Endothelial cell (in vitro differentiated cells): ENCODE data around the gene HIPK4. TPM values are rescaled to one million over a fixed set of nuclear protein-coding genes. Genes with fewer than 3 reads are reported as not detected.

ENCODE experiments used
- DNase-seq: peaks from one replicate; pipeline ENCODE4 v3.0.0; 2021; ENCODE audit warnings: low spot score
- H3K27ac Mint-ChIP-seq: one replicate; pipeline ENCODE4 v1.8.0; 2021; ENCODE audit warnings: mixed read lengths, inconsistent platforms; ENCODE audit not compliant: unreplicated experiment
- H3K27me3 Mint-ChIP-seq: one replicate; pipeline ENCODE4 v1.8.0; 2021; ENCODE audit warnings: mild to moderate bottlenecking, moderate library complexity, mixed read lengths, inconsistent platforms; ENCODE audit not compliant: unreplicated experiment
- H3K36me3 Mint-ChIP-seq: one replicate; pipeline ENCODE4 v1.8.0; 2021; ENCODE audit warnings: mild to moderate bottlenecking, low read depth, mixed read lengths, inconsistent platforms; ENCODE audit not compliant: unreplicated experiment
- H3K4me1 Mint-ChIP-seq: one replicate; pipeline ENCODE4 v1.8.0; 2021; ENCODE audit warnings: mild to moderate bottlenecking, mixed read lengths, inconsistent platforms; ENCODE audit not compliant: unreplicated experiment
- H3K4me3 Mint-ChIP-seq: one replicate; pipeline ENCODE4 v1.8.0; 2021; ENCODE audit warnings: mild to moderate bottlenecking, mixed read lengths, inconsistent platforms; ENCODE audit not compliant: unreplicated experiment
- H3K9me3 Mint-ChIP-seq: one replicate; pipeline ENCODE4 v1.8.0; 2021; ENCODE audit warnings: mixed read lengths, inconsistent platforms; ENCODE audit not compliant: unreplicated experiment
- total RNA-seq: library from RNA; stranded (reverse); fragmentation: NEBNext Ultra II Directional; extraction: Animal tissue kit (Norgen Biotek cat#: 25700); gene quantifications from one replicate; pipeline ENCODE4 v1.2.1, GENCODE V29; 2021; ENCODE audit not compliant: unreplicated experiment
- TF ChIP-seq, protein P1 (sequence below): fragments of 200-600 bp; sonication (generic); IDR thresholded peaks from one replicate; pipeline ENCODE4 v1.5.0; 2021; ENCODE audit warnings: antibody characterized with exemption; ENCODE audit not compliant: unreplicated experiment

Gene HIPK4
- total RNA-seq, 1 donor from 2014 or later, result not detected

DNA sequence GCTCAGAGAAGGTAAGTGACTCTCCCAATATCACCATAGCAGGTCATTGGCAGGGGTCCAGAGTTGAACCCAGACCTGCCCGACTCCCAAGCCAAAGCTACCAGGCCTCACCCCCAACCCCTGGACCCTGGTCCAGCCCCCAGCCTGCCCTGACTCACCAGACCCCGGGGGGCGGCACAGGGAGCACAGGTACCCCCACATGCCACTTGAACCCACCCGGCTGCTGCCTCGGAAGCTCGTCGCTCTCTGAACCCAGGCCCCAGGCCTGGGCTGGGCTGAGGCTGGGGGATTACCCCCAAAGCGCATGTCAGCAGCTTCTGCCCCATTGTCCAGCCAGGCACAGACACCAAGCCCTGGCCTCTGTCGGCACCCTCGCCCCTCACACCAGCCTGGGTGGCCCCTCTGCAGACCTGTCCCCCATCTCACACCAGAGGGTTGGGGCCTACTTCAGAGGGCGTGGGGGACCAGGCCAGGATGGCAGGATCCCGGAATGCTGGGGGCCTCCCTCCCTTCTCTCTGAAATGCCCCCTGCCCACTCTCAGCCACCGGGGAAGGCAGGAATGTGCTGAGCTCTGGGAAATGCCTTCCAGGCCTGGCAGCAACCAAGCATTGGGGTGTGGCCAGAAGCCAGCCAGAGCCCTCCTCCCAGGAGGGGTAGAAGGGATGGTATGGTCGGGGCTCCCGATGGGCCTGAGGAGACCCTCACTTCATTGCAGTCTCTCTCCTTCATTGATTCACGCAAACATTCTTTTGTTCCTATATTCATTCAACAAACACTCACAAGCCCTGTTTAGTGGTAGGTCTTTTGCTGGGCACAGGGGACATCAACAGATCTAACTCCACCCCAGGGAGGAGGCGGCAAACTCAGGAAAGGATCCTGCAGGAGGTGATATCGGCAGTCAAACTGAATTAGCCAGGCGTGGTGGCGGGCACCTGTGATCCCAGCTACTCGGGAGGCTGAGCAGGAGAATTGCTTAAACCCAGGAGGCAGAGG is 24.9 kb upstream of the HIPK4 start:
- DNase-seq, result no peak
- H3K4me3 Mint-ChIP-seq, result no peak overlapping the region

GRCh38 chr19:40413291-40413845 is 23.4 kb upstream of the HIPK4 start, which contains the start of gene PRX:
PRX (minus strand) TSS chr19:40413378; CDS start chr19:40407932, 5,446 bp downstream.
- TF ChIP-seq, protein P1, sequence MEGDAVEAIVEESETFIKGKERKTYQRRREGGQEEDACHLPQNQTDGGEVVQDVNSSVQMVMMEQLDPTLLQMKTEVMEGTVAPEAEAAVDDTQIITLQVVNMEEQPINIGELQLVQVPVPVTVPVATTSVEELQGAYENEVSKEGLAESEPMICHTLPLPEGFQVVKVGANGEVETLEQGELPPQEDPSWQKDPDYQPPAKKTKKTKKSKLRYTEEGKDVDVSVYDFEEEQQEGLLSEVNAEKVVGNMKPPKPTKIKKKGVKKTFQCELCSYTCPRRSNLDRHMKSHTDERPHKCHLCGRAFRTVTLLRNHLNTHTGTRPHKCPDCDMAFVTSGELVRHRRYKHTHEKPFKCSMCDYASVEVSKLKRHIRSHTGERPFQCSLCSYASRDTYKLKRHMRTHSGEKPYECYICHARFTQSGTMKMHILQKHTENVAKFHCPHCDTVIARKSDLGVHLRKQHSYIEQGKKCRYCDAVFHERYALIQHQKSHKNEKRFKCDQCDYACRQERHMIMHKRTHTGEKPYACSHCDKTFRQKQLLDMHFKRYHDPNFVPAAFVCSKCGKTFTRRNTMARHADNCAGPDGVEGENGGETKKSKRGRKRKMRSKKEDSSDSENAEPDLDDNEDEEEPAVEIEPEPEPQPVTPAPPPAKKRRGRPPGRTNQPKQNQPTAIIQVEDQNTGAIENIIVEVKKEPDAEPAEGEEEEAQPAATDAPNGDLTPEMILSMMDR, result no peak
- Mint-ChIP-seq H3K27me3 (peaks cover 15% of the 10 kb centered on the region), H3K4me3 (no peak within 1 kb of the TSS), H3K4me1 (peaks cover 35% of the 10 kb centered on the region), H3K9me3 (no peaks in the 10 kb centered on the region), H3K36me3 (peaks cover 5% of the 10 kb centered on the region), H3K27ac (peak within 1 kb of the TSS; percentile 30)
- no peak for DNase-seq

More for the DNA sequence above, 24.9 kb upstream of the HIPK4 start:
- no peaks in the 10 kb centered on the region for H3K9me3 Mint-ChIP-seq
- H3K27ac Mint-ChIP-seq, result peak overlapping the region; percentile 30
- TF ChIP-seq, protein P1, result no peak
- H3K36me3 Mint-ChIP-seq, result peaks cover 5% of the 10 kb centered on the region
- H3K27me3 Mint-ChIP-seq, result peaks cover 14% of the 10 kb centered on the region
- H3K4me1 Mint-ChIP-seq, result peaks cover 48% of the 10 kb centered on the region

- no peak overlapping the region for H3K27ac Mint-ChIP-seq
- TF ChIP-seq, protein P1, result no peak
- no peak overlapping the region for H3K4me3 Mint-ChIP-seq
- peaks cover under 1% of the 10 kb centered on the region for H3K36me3 Mint-ChIP-seq
- no peaks in the 10 kb centered on the region for H3K9me3 Mint-ChIP-seq
- H3K4me1 Mint-ChIP-seq, result peaks cover 30% of the 10 kb centered on the region
- peaks cover 11% of the 10 kb centered on the region for H3K27me3 Mint-ChIP-seq
- DNase-seq, result no peak
These were observed 22.9 kb upstream of the HIPK4 start for GRCh38 chr19:40412866-40413265.

GRCh38 chr19:40411958-40412499 is 22.0 kb upstream of the HIPK4 start:
- no peak overlapping the region for H3K4me3 Mint-ChIP-seq
- no peak overlapping the region for H3K27ac Mint-ChIP-seq
- TF ChIP-seq, protein P1, result no peak
- H3K27me3 Mint-ChIP-seq, result peaks cover 9% of the 10 kb centered on the region
- peaks cover 22% of the 10 kb centered on the region for H3K4me1 Mint-ChIP-seq
- no peak for DNase-seq
- no peaks in the 10 kb centered on the region for H3K9me3 Mint-ChIP-seq
- H3K36me3 Mint-ChIP-seq, result no peaks in the 10 kb centered on the region
